Kasumi-1 (cell line): ENCODE data around the gene MACO1.

ENCODE experiments used
- DNase-seq, 2 experiments: peaks; one replicate each; lab custom pipeline; 2025; lab: John Stamatoyannopoulos, UW

MACO1 gene

DNA sequence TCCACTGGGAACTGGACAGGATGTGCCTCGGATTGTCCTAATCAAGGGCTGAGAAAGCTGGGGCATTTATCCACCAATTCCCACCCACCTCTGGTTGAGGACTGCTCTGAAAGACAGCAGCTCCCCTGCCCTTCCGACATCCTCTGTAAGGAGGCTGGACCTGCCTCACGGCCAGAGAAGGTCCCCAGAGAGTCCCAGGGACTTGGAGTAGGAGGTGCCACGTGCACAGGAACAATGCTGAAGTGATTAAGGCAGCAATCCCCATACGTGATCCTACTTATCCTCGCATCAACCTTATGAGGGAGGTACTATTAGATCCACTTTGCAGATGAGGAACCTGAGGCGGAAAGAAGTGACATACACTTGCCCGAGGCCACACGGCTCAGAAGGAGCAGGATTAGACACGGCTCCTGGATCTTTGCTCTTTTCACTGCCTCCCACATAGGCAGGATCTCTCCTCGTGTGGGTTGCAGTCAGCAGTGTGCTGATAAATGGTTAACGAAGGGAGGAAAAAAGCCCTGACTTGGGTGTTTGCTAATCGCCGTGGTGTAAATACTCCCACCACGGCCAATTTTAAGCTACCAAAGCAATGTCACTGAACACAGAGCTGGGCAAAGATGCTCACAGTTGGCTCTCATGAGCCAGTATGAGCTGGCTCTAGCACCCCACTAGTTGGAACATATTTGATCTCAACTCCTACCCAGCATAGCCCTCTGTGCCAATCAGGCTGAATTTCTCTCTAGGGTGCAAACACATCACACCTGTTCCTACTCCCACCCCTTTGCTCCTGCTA is 94.1 kb downstream of the MACO1 start:
- DNase-seq = no peak

GRCh38 chr1:25525361-25525688 is 94.6 kb downstream of the MACO1 start:
- DNase-seq = no peak

DNA sequence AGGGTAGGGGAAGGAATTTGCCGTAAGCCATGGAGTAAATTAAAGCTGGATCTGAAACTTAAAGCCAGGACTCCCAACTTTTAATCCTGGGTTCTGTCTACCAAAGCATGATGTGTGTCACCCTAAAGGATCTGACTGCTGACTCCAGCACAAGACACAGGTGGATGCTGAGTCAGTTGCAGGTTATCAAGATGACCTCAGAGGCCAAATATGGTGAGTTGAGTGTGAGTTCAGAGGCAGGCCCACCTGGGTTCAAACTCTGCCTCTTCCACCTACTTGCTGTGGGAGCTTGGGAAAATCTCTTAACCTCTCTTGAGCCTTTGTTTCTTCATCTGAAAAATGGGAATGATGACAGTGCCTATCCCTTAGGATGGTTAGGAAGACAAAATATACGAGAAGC is 96.1 kb downstream of the MACO1 start:
- no peak for DNase-seq

GRCh38 chr1:25527226-25527846 is 96.6 kb downstream of the MACO1 start:
- no peak for DNase-seq

DNA sequence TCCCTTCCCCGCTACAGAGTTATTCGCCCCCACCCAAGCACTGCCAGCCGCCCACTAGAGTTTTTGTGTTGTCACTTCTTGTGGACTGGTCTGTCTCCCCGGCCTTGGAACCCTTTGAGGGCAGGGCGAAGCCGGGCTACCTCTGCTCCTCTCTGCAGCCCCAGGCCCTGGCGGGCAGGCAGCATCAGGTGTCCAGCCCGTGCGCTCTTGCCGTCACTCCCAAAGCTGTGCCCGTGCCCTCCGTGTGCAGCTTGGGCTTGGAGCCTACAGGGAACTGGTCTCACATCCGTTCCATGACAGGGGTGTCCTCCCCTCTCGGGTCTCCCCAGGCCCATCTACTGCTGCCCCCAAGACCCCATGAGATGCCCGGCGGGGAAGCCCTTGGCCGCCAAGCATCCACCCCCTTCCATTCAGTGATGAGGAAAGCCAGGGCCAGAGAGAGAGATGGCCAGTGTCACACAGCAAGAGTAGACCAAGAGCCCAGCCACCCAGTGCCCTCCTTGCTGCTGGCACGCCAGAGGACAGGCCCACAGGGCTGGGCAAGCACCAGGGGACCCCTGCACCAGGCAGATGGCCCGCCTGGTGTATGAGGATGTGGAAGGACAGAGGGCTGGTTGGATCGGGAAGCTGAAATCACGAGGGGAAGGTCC is 97.4 kb downstream of the MACO1 start:
- no peak for DNase-seq

DNA sequence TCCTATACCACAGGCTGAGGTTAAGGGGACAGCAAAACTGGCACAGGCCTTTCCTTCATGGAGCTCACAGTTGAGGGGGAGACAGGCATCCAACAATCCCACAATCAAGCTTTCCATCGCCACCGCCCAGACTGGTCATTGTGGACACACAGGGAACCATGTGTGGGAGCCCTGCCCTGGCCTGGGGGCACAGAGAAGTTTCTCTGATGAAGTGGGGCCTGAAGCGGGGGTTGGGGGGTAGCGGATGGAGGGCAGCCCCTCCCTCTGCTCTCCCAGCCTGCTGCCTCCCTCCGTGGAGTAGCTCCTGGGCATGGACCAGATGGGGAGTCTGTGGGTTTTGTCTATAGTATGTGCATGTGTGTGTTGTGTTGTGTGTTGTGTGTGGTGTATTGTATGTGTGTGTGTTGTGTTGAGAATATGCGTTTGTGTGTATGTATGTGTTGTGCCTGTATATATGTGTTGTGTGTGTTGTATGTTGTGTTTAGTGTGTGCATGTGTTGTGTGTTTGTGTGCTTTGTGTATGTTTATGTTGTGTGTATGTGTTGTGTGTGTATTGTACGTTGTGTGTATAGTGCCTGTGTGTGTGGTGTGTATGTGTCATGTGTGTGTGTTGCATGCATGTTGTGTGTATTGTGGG is 98.3 kb downstream of the MACO1 start:
- DNase-seq = no peak

- DNase-seq = no peak
Measured at GRCh38 chr1:25529518-25530185, 99.0 kb downstream of the MACO1 start.

DNA sequence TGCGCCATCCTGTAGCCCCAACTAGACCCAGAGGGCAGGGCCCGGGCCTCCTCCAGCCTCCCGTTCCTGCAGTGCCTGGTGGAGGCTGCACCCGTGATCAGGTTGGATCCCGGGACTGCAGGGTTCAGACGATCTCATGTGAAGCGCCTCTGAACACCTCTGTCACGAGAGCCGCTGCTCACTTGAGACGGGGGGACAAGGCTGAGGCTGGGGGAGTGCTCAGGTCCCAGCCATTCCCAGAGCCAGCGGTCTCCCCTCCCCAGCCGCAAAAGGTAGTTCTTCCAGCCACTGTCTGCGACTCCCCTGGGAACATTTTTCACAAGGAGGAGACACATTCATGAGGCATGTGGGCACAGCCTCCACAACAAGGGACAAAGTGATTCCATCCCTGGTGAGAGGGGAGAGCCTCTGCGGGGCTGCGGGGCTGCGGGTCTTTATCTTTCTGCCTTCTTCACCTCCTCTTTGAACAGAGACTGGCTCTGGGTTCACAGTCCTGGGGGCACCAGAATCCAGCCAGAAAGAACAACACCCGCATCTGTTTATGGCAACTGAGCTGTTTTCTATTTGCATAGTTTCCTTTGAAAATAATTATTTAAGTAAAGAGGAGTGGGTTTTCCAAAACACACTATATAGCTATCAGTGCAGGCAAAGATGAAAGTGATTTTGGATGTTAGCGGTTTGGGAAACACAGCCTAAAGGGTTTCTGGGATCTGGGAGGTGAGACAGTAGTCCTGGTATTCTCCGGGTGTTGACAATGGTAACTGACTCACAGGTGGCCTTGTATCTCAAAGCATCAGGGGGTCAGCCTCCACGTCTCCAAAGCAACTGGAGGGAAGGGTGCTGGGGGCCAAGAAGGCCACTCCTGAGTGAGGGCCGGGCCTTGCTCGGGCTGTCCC is 99.7 kb downstream of the MACO1 start:
- DNase-seq = no peak

GRCh38 chr1:25531082-25531461 is 100.4 kb downstream of the MACO1 start:
- DNase-seq = no peak

DNA sequence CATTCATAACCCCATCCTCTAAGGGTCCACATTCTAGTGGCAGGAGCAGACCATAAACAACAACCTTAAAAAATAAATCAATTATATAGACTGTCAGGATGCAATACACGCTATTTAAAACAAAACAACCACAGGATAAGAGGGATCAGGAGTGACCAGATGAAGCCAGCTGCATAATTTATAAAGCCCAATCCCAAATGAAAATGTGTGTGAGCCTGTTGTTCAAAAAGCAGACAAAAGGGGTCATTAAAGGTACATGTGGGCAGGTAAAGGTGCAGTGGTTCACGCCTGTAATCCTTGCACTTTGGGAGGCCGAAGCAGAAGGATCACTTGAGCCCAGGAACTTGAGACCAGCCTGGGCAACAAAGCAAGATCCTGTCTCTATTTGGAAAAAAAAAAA is 102.3 kb downstream of the MACO1 start:
- no peak for DNase-seq

- no peak for DNase-seq
Measured at GRCh38 chr1:25533775-25534409, 103.2 kb downstream of the MACO1 start.

DNA sequence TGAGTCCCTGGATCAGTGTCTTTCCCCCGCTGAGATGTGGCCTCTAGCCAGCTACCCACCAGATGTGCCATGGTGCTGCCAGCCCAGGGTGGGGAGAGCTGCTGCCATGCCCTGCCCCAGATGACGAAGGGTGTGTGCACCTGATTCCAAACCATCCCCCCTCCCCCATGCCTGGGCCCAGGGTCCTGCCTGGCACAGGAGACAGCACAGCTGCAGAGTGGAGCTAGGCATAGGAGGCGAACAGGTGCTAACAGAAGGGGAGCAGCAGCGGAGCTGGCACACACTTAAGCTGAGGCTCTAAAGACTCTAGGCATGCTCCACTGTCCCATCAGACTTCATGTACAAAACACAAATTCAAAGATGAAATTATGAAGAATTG is 103.7 kb downstream of the MACO1 start:
- DNase-seq = no peak

GRCh38 chr1:25536124-25536523 is 105.4 kb downstream of the MACO1 start:
- no peak for DNase-seq

GRCh38 chr1:25537153-25537831 is 106.6 kb downstream of the MACO1 start:
- no peak for DNase-seq

- no peak for DNase-seq
Measured at GRCh38 chr1:25538191-25538767, 107.6 kb downstream of the MACO1 start.

DNA sequence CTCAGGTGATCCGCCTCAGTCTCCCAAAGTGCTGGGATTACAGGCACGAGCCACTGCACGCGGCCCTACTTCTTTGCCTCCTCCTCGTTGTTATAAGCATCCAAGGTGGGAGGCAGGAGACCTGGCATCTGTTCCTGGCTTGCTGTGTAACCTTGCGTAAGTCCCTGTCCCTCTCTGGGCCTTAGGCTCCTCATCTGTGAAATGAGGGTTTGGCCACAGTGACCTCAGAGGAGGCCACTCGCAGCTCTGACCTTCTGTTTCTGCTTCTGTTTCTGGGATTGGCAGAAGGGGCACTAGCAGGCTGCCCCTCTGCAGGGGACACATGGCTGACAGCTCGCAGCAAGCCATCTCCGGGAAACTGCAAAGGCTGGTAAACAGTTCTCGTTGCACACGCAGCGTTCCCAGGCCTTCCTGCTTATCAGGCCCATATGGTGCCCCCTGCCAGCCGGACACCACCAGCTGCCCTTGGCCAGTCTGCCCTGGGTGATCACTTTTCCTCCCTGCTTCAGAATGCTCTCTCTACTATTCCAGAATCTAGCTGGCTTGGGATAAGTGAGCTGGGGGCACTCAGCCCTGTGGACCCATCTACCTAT is 110.1 kb downstream of the MACO1 start:
- DNase-seq = no peak

GRCh38 chr1:25541425-25541824 is 110.7 kb downstream of the MACO1 start:
- no peak for DNase-seq

DNA sequence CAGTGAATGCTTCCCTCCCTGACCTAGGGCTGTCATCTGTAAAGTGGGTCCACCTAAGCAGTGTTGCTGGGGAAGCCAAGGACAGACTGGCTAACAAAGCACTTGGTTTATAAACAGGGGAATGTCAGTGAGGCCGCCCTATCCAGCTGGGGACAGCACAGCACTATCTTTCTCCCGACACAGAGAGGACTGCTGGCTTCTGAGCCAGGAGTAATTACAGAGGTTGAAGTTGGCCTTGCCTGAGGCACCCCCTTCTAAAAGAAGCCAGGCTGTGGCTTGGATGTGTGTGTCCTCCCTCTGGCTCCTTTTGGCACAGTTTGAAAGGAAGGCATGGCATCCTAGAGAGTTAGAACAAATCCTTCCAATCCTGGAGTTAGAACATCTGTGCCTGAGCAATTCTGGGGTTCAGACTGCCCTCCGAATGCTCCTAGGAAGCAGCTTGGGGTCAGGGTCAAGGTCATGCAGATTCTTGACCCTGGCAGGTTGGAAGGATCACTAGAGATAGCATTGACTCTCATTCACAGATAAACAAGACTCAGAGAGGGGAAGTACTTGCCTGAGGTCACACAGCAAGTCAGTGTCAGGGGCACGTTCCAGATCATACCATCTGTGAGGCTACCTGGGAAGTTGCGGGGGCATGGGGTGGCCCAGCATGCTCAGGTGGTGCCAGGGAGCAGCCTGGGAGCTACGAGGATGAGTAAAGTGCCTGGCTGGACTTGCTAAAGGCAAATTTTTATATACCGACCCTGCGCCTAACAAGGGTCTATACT is 111.4 kb downstream of the MACO1 start:
- no peak for DNase-seq

DNA sequence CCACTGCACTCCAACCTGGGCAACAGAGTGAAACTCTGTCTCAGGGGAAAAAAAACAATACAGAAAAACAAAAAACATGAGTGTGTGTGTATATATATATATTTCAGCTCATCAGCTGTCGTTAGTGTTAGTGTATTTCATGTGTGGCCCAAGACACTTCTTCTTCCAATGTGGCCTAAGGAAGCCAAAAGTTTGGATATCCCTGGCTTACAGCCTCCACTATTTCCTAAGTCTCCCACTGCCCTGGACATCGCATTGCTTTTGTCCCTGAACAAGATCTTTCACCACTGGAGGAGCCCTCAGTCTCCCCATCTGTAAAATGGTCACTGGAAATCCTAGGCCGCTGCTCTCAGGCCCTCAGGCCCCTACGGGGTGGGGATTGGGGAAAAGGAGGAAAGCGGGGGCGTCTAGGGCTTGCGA is 112.3 kb downstream of the MACO1 start:
- DNase-seq = no peak
